ENCODE data around the gene CCDC167.

- TF ChIP-seq YY1 (IDR thresholded peaks at IDR 0.05; ENCODE audit: insufficient read depth, insufficient read length) (no peak), ZNF274 (IDR thresholded peaks at IDR 0.05; ENCODE audit: low read depth, low read length) (no peak)
Measured at GRCh38 chr6:37501632-37502491, 2.2 kb upstream of the CCDC167 start.

All from NT2/D1 (cell line).